Epithelial cell of prostate (primary cell): ENCODE data around the gene DDIT4L.
"Not testable (repeated sequence)": the region's sequence is repeated elsewhere in the genome, so short reads cannot be mapped to it uniquely, and the experiment has no call there.

Source experiments
- DNase-seq: peaks from one replicate; pipeline ENCODE4 v3.0.0-alpha.2; 2011; ENCODE audit warnings: low read depth, low spot score
- H3K27ac ChIP-seq: fragments of 450-650 bp; 2 replicates; pipeline ENCODE4 v1.5.1; 2017; ENCODE audit warnings: mild to moderate bottlenecking

DDIT4L gene, protein sequence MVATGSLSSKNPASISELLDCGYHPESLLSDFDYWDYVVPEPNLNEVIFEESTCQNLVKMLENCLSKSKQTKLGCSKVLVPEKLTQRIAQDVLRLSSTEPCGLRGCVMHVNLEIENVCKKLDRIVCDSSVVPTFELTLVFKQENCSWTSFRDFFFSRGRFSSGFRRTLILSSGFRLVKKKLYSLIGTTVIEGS

DNA sequence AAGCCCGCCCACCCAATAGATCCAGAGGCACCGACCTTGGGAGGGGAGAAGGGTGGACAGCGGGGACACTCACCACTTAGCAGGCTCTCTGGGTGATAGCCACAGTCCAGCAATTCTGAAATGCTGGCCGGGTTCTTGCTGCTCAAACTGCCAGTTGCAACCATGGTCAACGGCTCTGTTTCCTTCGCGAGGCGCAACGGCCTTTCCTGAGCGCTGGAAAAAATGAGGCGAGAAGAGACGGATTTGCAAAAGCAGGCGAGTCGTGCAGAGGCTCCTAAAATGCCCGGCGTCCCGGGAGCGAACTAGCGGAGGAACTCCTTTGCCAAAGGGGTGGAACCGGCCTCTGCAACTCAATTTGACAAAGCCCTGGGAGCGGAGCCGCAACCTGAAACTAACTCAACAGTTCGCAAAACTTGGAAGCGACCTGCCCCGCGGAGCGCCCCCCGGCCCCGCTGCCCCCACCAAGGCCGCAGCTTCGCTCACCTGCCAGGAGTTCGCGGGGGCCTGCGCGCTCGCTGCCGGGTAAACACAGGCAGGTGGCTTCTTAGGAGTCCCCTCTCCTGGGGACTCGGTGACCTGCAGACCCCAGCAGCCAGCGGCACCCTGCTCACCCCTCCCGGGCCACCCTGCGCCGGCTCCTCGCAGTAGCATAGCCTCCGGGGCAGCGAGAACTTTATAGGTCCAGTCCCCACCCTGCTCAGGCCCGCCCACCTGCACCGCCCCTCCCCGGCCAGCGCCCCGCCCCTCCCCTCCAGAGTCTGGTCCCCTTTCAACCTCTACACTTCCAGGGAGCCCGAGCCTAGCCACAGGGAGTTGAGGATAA, at the start of gene DDIT4L:
TSS of gene DDIT4L (minus strand) at position 649 of the 823 bp plus-strand sequence. CDS start at position 164, 485 bp downstream.
- no peak for DNase-seq
- H3K27ac ChIP-seq, result no peak within 1 kb of the TSS

DNA sequence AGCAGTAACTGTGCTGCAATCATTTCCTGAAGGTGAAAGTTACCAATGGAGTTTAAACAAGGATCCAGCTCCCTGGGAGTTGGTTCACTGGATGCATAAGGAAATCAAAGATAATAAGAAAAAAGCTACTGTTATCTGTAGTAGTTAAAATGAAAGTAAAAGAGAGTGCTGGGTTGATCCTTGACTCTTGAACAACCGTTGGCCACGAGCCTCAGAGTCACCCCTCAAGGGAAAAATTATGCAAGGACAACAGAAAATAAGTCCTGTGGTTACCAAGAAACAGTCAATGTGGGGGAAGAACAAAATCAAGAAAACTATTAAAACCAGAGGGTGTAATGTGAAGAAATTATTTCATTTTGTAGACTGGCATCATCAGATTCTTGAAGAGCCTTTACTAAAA, 49.7 kb upstream of the DDIT4L start:
- no peak overlapping the region for H3K27ac ChIP-seq
- DNase-seq, result no peak

DNA sequence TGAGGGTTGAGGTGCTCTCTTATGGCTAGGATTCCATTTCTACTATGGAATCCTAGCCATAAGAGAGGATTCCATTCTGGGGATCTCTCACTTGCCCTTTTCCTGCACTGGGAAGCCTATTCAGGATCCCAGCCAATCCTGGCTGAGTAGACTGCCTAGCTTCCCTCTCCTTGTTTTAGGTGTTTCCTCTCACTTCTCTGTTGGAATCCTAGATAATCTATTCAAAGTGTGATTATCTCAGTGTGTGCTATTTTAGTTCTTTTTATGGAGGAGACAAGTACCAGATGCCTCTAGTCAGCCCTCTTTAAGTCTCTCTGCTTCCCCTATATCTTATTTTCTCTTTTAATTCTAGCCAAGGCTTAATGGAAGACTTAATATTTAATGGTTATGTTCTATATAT, 34.5 kb upstream of the DDIT4L start:
- DNase-seq, result no peak
- H3K27ac ChIP-seq, result no peak overlapping the region

DNA sequence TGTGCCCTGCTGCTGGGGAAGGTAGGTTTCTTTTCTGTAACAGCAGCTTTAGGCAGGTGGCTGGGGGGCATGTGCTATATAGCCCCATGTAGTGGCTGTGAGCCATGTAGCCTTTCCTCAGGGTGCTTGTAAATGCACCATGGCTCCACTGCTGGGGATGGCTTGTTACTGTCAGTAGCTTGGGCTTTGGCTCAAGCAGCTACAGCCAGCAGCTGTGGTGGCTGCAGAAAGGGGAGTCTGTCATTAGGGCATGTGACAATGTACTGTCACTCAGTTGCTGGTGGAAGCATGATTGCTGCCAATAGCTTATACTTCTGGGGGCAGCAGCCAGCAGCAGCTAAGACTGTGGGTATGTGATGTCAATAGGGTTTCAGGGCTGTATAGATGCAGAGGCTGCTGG, 33.9 kb upstream of the DDIT4L start:
- no peak for DNase-seq
- H3K27ac ChIP-seq, result no peak overlapping the region

- peak; percentile 14 for DNase-seq
- no peak overlapping the region for H3K27ac ChIP-seq
Measured at GRCh38 chr4:100208964-100209363, 18.7 kb upstream of the DDIT4L start.

GRCh38 chr4:100208459-100208858, 18.2 kb upstream of the DDIT4L start:
- no peak for DNase-seq
- H3K27ac ChIP-seq, result no peak overlapping the region

DNA sequence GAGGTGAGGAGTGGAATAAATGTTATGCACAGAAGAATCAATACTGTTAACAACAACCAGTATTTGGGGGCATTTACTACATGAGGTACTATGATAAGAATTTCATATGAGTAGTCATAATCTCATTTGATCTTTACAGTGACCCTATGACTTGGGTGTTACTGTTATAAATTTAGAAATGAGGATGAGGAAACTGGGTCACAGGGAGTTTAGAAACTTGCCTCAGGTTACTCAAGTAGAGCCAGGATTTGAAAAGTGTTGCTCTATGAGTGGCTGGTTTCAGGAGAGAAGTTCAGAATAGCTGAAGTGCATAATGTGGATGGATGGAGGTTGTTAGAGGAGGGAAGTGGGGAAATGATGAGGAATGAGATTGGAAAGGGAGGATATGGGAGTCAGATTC, 16.6 kb upstream of the DDIT4L start:
- H3K27ac ChIP-seq, result no peak overlapping the region
- DNase-seq, result no peak

- no peak for DNase-seq
- H3K27ac ChIP-seq, result no peak overlapping the region
Measured at GRCh38 chr4:100198061-100198460, 7.8 kb upstream of the DDIT4L start.

GRCh38 chr4:100196388-100197071, 6.3 kb upstream of the DDIT4L start:
- not testable (repeated sequence) for H3K27ac ChIP-seq, DNase-seq

DNA sequence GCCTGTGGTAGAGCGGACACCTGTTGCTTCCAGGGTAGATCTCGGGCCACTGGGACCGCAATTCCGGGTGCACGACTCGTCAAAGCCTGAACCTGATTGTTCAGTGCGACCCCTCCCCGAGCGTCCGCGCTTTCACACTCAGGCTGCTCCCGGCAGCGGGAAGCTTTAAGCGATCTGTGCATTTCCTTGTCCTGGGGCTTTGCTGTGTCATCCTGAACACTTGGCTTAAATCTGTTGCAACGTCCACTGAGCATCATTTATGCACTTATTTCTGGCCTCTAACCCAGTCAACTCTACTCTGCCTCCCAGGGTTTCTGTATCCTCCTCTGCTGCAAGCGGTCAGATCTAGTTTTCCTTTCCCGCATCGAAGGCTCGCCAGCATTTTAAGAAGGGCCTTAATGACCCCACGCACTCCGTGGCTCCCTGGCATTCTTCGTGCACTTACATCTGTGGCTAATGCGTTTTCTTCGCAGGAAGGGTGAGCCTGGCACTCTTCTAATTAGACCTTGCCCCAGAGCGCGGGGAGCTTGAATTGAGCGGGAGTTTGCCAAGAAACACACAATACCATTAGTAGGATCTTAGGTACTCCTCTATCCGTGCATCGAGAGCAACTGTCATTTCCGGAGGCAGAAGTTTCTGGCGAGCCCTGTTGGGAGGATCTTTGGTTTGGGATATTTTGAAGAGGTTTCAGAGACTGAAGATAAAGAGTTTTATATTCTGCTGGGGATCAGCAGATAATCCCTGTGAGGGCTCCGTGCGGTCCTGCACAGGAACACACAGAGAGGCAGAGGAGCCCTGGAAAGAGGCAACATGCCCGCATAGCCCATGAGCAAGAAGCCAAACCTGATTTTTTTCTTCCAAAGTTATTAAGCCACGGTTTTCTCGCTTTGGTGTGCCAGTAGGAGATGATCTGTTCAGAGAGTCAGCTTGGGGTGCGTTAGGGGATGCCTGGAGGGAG, 654 bp upstream of the DDIT4L start:
- DNase-seq, result no peak
- no peak overlapping the region for H3K27ac ChIP-seq

- no peak overlapping the region for H3K27ac ChIP-seq
- no peak for DNase-seq
Measured at GRCh38 chr4:100188829-100189228, 1.4 kb downstream of the DDIT4L start.

- DNase-seq, result no peak
- H3K27ac ChIP-seq, result no peak overlapping the region
Measured at GRCh38 chr4:100187781-100188180, 2.5 kb downstream of the DDIT4L start.

GRCh38 chr4:100184787-100185186, 5.5 kb downstream of the DDIT4L start:
- no peak for DNase-seq
- no peak overlapping the region for H3K27ac ChIP-seq

- DNase-seq, result no peak
- H3K27ac ChIP-seq, result no peak overlapping the region
Measured at GRCh38 chr4:100177855-100178254, 12.4 kb downstream of the DDIT4L start.

GRCh38 chr4:100177126-100177525, 13.1 kb downstream of the DDIT4L start:
- no peak for DNase-seq
- H3K27ac ChIP-seq, result no peak overlapping the region

DNA sequence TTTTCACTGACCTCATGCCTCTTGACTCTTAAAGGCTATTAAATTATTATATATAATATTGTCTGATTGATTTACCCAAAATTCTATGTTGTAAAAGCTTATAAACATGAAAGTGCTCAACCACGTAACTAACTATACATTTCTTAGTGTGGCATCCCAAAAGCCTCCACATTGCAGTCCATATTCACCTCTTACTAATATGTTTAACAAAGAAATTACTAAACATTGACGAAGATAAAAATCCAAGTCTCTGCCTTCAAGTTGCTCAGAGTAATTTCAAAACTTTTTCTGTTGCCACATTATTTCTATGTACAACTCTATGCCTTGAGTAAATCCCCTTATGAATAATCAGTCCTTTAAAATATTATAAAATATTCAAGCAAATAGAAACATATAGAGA, 14.4 kb downstream of the DDIT4L start:
- DNase-seq, result no peak
- no peak overlapping the region for H3K27ac ChIP-seq

- H3K27ac ChIP-seq, result no peak overlapping the region
- DNase-seq, result no peak
Measured at GRCh38 chr4:100174985-100175383, 15.3 kb downstream of the DDIT4L start.

- DNase-seq, result no peak
Measured at GRCh38 chr4:100170986-100171385, 19.3 kb downstream of the DDIT4L start.

GRCh38 chr4:100169491-100170485, 20.5 kb downstream of the DDIT4L start:
- DNase-seq, result no peak
- no peak overlapping the region for H3K27ac ChIP-seq

More at GRCh38 chr4:100170986-100171385, 19.3 kb downstream of the DDIT4L start:
- H3K27ac ChIP-seq, result no peak overlapping the region
